Left lung (tissue), 10 donors: ENCODE data around the gene PPP2R3B. TPM values are rescaled to one million over a fixed set of nuclear protein-coding genes. Genes with fewer than 3 reads are reported as not detected.

Source experiments
- ATAC-seq: fragments of 200-7000 bp; cut with Tn5 transposase; one replicate; pipeline ENCODE4 v1.9.1; 2020; ENCODE audit warnings: moderate library complexity
- DNase-seq, 4 donors: peaks; one replicate each; pipeline ENCODE4 v3.0.0-alpha.2; 2013 to 2020
- H3K27ac ChIP-seq, 2 donors: fragments of 200-600 bp; sonication (generic) in 1 of 2; one replicate each; pipeline versions ENCODE4 v1.5.0 to v1.8.0; 2020 to 2021
- H3K27me3 ChIP-seq, 2 donors: fragments of 200-600 bp; sonication (generic) in 1 of 2; one replicate each; pipeline versions ENCODE4 v1.5.0 to v1.8.0; 2020 to 2021
- H3K36me3 ChIP-seq, 2 donors: fragments of 200-600 bp; sonication (generic) in 1 of 2; one replicate each; pipeline versions ENCODE4 v1.5.0 to v1.8.0; 2020 to 2021
- H3K4me1 ChIP-seq, 2 donors: fragments of 200-600 bp; one replicate each; pipeline ENCODE4 v1.8.0; 2021
- H3K4me3 ChIP-seq, 2 donors: fragments of 200-600 bp; sonication (generic) in 1 of 2; one replicate each; pipeline versions ENCODE4 v1.5.0 to v1.8.0; 2020 to 2021; ENCODE audit warnings: mild to moderate bottlenecking in 1 of 2
- H3K9me3 ChIP-seq, 2 donors: fragments of 200-600 bp; sonication (generic) in 1 of 2; one replicate each; pipeline versions ENCODE4 v1.5.0 to v1.8.0; 2020 to 2021
- CTCF ChIP-seq, 2 donors: fragments of 200-600 bp; sonication (generic) in 1 of 2; IDR thresholded peaks; one replicate each; pipeline versions ENCODE4 v1.5.0 to v1.8.0; 2021; ENCODE audit warnings: antibody characterized with exemption in 2 of 2
- intact Hi-C, 2 donors: fragments of 100-400 bp; cut with DNase I; formaldehyde crosslinking; loops; one replicate each; pipeline versions ENCODE4 v1.11.2 to v1.14.2; 2022
- polyA plus RNA-seq, 6 donors: library from polyadenylated mRNA; unstranded; fragments of 120-200 nt; gene quantifications; one replicate each; pipeline ENCODE4 v1.2.1, GENCODE V29; 2013; ENCODE audit not compliant: insufficient read length in 6 of 6
- total RNA-seq, 2 donors: library from RNA; stranded (reverse); fragmentation: NEBNext Ultra II Directional; extraction: Animal tissue kit (Norgen Biotek cat#: 25700); gene quantifications; one replicate each; pipeline ENCODE4 v1.2.1, GENCODE V29; 2021
- donor health status: DM: no; HTN: yes; CAD: no.
- donor health status: DM: no; HTN: no; CAD: no.

Gene PPP2R3B
- total and polyA plus RNA-seq, 8 donors: 11.2 to 35.2 (median 20.5) TPM

GRCh38 chrX:355329-356050 is 31.2 kb downstream of the PPP2R3B start:
- H3K4me1 ChIP-seq: no peaks in the 10 kb centered on the region
- no peak overlapping the region for H3K27ac ChIP-seq
- no peak overlapping the region for H3K4me3 ChIP-seq
- DNase-seq (peak in 1 of 4 donors; percentile 35), ATAC-seq (no peak)
- intact Hi-C loops: no loop called here
- peaks cover 0 to 28% of the 10 kb centered on the region in 2 donors for H3K36me3 ChIP-seq
- peaks cover 0 to 22% of the 10 kb centered on the region in 2 donors for H3K9me3 ChIP-seq
- H3K27me3 ChIP-seq: no peaks in the 10 kb centered on the region
- TF ChIP-seq CTCF (IDR thresholded peaks at IDR 0.05): no peak

DNA sequence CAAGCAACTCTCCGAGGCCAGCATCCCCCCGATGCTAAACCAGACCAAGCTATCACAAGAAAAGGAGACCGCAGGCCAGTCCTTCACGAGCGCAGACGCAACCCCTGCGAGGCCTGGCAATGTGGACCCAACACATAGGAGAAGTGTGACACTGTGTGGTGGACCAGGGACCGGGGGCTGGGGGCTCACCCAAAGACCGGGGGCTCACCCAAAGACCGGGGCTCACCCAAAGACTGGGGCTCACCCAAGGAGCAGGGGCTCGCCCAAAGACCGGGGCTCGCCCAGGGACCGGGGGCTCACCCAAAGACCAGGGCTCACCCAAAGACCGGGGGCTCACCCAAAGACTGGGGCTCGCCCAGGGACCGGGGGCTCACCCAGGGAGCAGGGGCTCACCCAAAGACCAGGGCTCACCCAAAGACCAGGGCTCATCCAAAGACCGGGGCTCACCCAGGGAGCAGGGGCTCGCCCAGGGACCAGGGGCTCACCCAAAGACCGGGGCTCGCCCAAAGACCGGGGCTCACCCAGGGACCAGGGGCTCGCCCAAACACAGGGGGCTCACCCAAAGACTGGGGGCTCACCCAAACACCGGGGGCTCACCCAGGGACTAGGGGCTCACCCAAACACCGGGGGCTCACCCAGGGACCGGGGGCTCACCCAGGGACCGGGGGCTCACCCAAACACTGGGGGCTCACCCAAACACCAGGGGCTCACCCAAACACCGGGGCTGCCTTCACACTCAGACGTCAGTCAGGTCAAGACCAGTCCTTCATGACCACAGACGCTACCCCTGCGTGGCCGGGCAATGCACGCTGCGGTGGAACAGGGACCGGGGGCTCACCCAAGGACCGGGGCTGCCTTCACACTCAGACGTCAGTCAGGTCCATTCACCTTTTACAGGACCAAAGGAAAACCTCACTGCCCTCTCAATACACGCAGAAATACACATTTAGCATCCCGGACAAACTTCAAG is 32.9 kb downstream of the PPP2R3B start:
- no peak overlapping the region for H3K4me3 ChIP-seq

GRCh38 chrX:352582-353314 is 34.0 kb downstream of the PPP2R3B start:
- DNase-seq (peak in 1 of 4 donors; percentile 54), ATAC-seq (no peak)
- no peak overlapping the region for H3K27ac ChIP-seq
- H3K4me3 ChIP-seq: no peak overlapping the region
- TF ChIP-seq CTCF (IDR thresholded peaks at IDR 0.05): no peak
- H3K4me1 ChIP-seq: no peaks in the 10 kb centered on the region
- H3K9me3 ChIP-seq: no peaks in the 10 kb centered on the region
- H3K27me3 ChIP-seq: no peaks in the 10 kb centered on the region
- intact Hi-C loops: no loop called here
- H3K36me3 ChIP-seq: peaks cover 0 to 13% of the 10 kb centered on the region in 2 donors

More for the DNA sequence above, 32.9 kb downstream of the PPP2R3B start:
- Histone ChIP-seq H3K27me3 (no peaks in the 10 kb centered on the region), H3K4me1 (no peaks in the 10 kb centered on the region), H3K9me3 (peaks cover 0 to 6% of the 10 kb centered on the region in 2 donors), H3K27ac (no peak overlapping the region), H3K36me3 (peaks cover 0 to 14% of the 10 kb centered on the region in 2 donors)
- intact Hi-C loops: no loop called here
- ATAC-seq (no peak), DNase-seq (peak in 1 of 4 donors; percentile 51)
- no peak for TF ChIP-seq CTCF (IDR thresholded peaks at IDR 0.05)

DNA sequence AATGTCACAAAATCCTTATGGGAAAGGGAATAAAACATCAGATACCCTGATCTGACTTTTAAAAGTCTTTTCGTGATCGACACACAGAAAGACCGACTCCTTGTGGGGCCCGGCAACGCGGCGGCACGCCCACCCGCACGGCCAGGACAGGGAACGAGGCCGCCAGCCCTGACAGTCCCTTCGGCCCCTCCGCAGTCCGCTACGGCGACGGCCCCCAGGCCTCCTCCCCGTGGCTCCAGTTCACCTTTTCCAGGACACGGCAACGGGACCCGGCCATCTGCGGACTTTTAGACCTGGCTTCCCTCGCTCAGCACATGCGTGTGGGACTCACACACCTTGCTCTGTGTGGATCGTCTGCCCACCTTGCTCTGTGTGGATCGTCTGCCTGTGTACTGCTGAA is 34.5 kb downstream of the PPP2R3B start:
- H3K36me3 ChIP-seq: peaks cover 0 to 17% of the 10 kb centered on the region in 2 donors
- TF ChIP-seq CTCF (IDR thresholded peaks at IDR 0.05): no peak
- no peaks in the 10 kb centered on the region for H3K9me3 ChIP-seq
- H3K27ac ChIP-seq: no peak overlapping the region
- intact Hi-C loops: no loop called here
- no peak for ATAC-seq
- H3K4me1 ChIP-seq: no peaks in the 10 kb centered on the region
- H3K4me3 ChIP-seq: no peak overlapping the region
- peak in 1 of 4 donors; percentile 72 for DNase-seq
- no peaks in the 10 kb centered on the region for H3K27me3 ChIP-seq
